ENCODE data around the gene AP5Z1.

Gene AP5Z1

GRCh38 chr7:4819560-4820404 lies 44.4 kb downstream of the AP5Z1 start:
- no peak for DNase-seq (ENCODE audit: low read depth in 1 of 2, low spot score in 1 of 2)

GRCh38 chr7:4820405-4820966 lies 45.1 kb downstream of the AP5Z1 start:
- DNase-seq (ENCODE audit: low read depth in 1 of 2, low spot score in 1 of 2) = no peak

GRCh38 chr7:4820967-4821471 lies 45.6 kb downstream of the AP5Z1 start:
- no peak for DNase-seq (ENCODE audit: low read depth in 1 of 2, low spot score in 1 of 2)

GRCh38 chr7:4822677-4823076 lies 47.3 kb downstream of the AP5Z1 start:
- no peak for DNase-seq (ENCODE audit: low read depth in 1 of 2, low spot score in 1 of 2)

GRCh38 chr7:4823441-4824119 lies 48.2 kb downstream of the AP5Z1 start:
- DNase-seq (ENCODE audit: low read depth in 1 of 2, low spot score in 1 of 2) = no peak

GRCh38 chr7:4824120-4824775 lies 48.8 kb downstream of the AP5Z1 start:
- no peak for DNase-seq (ENCODE audit: low read depth in 1 of 2, low spot score in 1 of 2)

DNA sequence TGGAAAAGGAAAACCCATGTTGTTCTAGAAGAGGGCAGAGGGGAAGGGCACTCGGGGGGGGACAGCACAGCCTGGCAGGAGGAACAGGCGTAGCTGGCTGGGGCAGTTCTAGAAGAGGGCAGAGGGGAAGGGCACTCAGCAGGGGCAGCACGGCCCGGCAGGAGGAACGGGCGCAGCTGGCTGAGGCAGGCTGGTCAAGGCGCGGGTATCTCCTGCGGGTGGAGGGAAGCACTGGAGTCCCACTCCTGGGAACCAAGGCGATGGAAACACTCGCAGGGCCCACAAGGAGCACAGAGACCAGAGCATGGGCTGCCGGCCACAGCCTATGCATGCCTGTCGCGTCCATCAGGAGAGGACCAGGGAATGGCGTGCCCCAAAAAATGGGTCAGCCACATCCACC lies 49.7 kb downstream of the AP5Z1 start:
- DNase-seq (ENCODE audit: low read depth in 1 of 2, low spot score in 1 of 2) = no peak

DNA sequence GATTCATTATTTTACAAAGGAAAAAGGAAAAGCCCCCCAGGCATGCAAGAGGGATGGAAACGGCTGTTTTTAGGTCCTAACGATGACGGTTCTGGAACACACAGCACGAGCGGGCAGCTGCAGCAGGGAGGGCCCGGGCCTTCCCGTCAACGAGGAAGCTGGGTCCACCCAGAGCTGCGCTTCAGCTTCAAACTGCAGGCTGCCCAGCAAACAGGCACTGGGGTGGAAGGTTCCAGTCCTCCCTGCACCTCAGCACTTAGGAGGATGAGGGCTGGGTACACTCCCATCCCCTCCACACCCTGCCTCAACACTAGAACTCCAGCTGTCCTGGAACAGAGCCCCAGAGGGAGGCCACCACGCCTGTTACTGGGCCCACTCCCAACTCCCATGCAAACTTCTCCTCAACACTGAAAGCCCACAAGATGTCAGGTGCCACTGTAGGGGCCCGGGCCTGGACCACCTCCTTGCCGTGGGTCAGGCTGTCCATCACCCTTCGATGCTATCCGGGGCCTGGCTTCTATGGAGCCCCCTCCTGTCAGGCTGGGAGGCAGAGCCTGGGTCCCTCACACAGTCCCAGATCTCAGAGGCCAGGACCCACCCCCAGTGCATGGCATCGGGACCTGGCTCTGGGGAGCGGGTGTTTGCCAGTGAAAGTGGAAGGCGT lies 53.4 kb downstream of the AP5Z1 start:
- DNase-seq (ENCODE audit: low read depth in 1 of 2, low spot score in 1 of 2) = no peak

GRCh38 chr7:4830176-4830575 lies 54.8 kb downstream of the AP5Z1 start:
- peak; percentile 9 to 59 for DNase-seq (ENCODE audit: low read depth in 1 of 2, low spot score in 1 of 2)

- no peak for DNase-seq (ENCODE audit: low read depth in 1 of 2, low spot score in 1 of 2)
Observed at GRCh38 chr7:4831723-4832495, 56.5 kb downstream of the AP5Z1 start.

DNA sequence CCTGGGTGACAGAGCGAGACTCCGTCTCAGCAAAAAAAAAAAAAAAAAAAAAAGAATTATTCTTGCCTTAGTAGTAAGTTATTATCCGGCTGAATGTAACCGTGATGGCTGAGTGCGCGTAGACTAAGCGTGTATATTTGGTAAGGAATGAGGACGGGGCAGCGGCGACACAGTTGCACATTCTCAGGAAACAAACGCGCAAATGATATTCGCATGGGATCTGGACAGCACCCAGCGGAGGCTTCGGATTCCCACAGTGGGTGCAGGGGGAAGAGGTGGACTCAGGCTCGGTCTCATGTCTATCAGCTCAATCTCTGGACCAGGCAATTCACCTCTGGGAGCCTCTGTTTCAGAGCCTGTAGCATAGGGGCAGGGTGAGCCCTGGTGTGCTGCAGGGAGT lies 57.3 kb downstream of the AP5Z1 start:
- no peak for DNase-seq (ENCODE audit: low read depth in 1 of 2, low spot score in 1 of 2)

DNA sequence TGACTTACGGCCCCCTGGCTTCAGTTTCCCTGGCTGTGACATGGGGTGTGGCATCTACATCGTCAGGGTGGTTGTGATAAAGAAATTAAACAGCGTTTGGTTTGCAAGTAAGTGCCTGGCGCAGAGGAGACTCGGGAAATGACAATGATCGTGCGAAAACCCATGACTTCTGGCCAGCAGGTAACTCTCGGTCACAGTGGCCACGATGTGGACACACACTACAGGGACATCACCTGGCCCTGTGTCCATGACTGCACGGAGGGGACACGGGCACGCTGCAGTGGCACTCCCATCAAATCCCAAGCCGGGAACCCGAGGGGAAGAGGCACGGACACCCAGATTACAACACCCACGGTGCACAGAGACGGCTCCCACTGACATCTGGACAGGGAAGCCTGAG lies 57.8 kb downstream of the AP5Z1 start:
- DNase-seq (ENCODE audit: low read depth in 1 of 2, low spot score in 1 of 2) = no peak

GRCh38 chr7:4833691-4834600 lies 58.5 kb downstream of the AP5Z1 start:
- no peak for DNase-seq (ENCODE audit: low read depth in 1 of 2, low spot score in 1 of 2)

DNA sequence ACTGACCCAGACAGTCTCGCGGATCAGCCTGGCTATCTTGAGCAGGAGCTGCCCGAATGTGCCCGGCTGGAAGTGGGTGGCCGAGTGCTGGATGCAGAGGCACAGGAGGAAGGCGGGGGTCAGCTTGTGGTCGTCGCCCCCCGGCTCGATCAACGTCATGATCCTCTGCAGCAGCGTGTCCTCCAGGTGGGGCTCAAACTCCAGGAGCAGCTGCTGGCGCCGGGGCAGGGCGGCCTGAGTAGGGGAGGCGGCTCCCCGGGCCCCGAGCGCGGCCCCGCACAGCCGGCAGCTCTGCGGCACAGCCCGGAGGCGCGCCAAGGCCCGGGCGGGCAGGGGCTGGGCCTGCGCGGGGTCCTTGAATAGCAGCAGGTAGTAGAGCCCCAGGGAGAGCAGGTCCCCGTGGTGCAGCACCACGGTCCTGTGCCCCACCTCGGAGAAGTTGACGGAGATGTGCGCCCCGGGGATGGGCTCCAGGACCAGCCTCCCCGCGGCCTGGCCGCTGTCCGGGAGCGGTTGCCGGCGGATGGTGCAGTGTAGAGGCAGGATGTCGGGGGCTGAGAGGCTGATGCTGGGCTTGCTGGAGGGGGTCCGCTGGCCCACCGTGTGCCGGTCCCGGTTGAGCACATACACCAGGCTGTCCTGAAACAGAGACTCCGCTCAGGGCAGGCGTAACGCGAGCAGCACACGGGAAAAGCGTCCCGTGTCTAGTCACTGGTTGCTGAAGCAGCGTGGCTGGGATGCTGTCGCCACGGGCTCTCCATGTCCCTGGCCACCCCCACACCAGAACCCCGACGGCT lies 59.4 kb downstream of the AP5Z1 start:
- no peak for DNase-seq (ENCODE audit: low read depth in 1 of 2, low spot score in 1 of 2)

- DNase-seq (ENCODE audit: low read depth in 1 of 2, low spot score in 1 of 2) = no peak
Observed at GRCh38 chr7:4835398-4836205, 60.2 kb downstream of the AP5Z1 start.

DNA sequence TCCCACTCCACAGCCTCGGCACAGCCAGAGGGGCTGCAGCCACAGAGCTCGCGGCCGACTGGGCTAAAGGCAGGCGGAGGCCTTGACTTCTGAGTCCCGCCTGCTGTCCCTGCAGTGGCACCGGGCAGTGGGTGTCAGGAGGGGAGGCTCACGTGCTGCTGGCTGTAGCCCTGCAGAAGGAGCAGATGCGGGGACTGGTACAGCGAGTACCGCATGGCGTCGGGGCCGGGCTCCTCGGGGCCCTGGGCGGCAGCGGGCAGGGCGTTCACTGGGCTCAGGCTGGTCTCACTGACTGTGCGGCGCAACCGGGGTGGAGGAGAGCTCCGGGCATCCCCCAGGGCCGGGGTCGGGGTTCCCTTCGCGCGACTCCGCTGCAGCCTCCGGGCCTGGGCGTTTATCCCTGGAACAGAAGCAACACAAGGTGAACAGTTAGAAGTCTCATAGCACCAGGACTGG lies 60.8 kb downstream of the AP5Z1 start:
- no peak for DNase-seq (ENCODE audit: low read depth in 1 of 2, low spot score in 1 of 2)

DNA sequence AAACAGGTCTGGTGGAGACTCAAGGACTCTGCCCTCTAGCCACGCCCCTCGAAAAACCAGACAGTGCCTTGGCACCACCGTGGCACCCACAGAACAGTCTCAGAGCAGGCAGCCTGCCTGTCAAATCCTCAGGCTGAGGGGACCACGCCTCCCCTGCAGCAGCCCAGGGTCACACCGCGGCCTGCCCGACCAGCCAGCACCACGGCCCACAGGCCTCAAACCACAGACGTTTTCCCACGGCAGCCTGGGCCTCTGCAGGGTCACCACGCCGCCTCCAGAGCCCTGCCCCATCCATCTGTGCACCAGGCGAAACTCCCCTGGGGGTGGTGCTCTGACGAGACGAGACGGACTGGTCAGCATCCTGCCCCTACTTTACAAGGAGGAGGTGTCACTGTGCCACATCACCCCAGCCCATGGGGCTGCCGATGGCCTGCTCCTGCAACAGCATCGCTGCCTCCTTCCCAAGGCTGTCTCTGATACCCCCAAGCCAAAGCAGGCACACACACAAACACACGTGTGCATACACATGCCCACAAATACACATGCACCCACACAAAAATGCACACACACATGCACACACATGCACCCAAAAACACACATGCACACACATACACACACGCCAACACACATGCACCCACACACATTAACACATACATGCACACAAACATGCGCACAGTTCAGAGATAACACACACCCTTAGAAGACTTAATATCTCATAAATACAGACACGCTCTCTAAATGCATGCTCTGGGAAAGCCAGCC lies 61.8 kb downstream of the AP5Z1 start:
- no peak for DNase-seq (ENCODE audit: low read depth in 1 of 2, low spot score in 1 of 2)
